HEK293 (cell line): ENCODE measurements around the gene NEK3.

Experiments used
- CTCF ChIA-PET: fragments of 350-600 bp; formaldehyde crosslinking; extraction: SDS; loops from one replicate; lab custom pipeline; 2021; ENCODE audit warnings: antibody characterized with exemption; lab: Yijun Ruan, JAX
- POLR2A ChIA-PET: fragments of 300-600 bp; formaldehyde crosslinking; extraction: SDS; loops from one replicate; lab custom pipeline; 2020; ENCODE audit warnings: antibody characterized with exemption, inconsistent platforms; lab: Yijun Ruan, JAX
- H3K27ac ChIP-seq: fragments of 200-500 bp; sonication (Bioruptor generic); 2 replicates; pipeline ENCODE4 v1.5.1; 2014; ENCODE audit warnings: low read depth, low read length, control low read depth, inconsistent platforms; ENCODE audit errors: extremely low read depth
- H3K36me3 ChIP-seq, 2 experiments: fragments of 200-500 bp in 1 of 2; sonication (Bioruptor generic) in 1 of 2; 1 replicate in 1 of 2; 2 replicates in 1 of 2; pipeline ENCODE4 v1.5.1; 2014 to 2017; ENCODE audit warnings: inconsistent platforms in 2 of 2, low read length in 2 of 2; ENCODE audit not compliant: control insufficient read depth in 2 of 2, insufficient read depth in 1 of 2
- H3K4me1 ChIP-seq: fragments of 200-500 bp; sonication (Bioruptor generic); 2 replicates; pipeline ENCODE4 v1.5.1; 2014; ENCODE audit warnings: mild to moderate bottlenecking, low read length, inconsistent platforms; ENCODE audit not compliant: control insufficient read depth, insufficient read depth
- H3K4me3 ChIP-seq: 2 replicates; pipeline ENCODE4 v1.5.1; 2011; ENCODE audit warnings: low read depth, mild to moderate bottlenecking, control low read depth, low read length, moderate library complexity
- H3K9me3 ChIP-seq: fragments of 200-500 bp; sonication (Bioruptor generic); 2 replicates; pipeline ENCODE4 v1.5.1; 2014; ENCODE audit warnings: low read depth, low read length, inconsistent platforms; ENCODE audit not compliant: control insufficient read depth, insufficient read depth
- KLF10 ChIP-seq: fragments of 450-650 bp; IDR thresholded peaks from 2 replicates; pipeline ENCODE4 v1.5.1; 2018; ENCODE audit warnings: missing biosample characterization, mild to moderate bottlenecking, missing genetic modification characterization
- MEIS1 ChIP-seq: sonication (generic); formaldehyde crosslinking; IDR thresholded peaks from 2 replicates; pipeline ENCODE4 v1.8.1; 2022; ENCODE audit warnings: missing genetic modification reagents, mild to moderate bottlenecking, borderline replicate concordance
- REPIN1 ChIP-seq: fragments of 450-650 bp; formaldehyde crosslinking; IDR thresholded peaks from 2 replicates; pipeline ENCODE4 v1.5.1; 2017; ENCODE audit warnings: missing biosample characterization, missing genetic modification characterization, low read depth
- YY1 ChIP-seq: fragments of 450-650 bp; formaldehyde crosslinking; IDR thresholded peaks from 2 replicates; pipeline ENCODE4 v1.5.1; 2018; ENCODE audit warnings: missing biosample characterization, missing genetic modification characterization
- ZFP37 ChIP-seq: fragments of 450-650 bp; formaldehyde crosslinking; IDR thresholded peaks from 2 replicates; pipeline ENCODE4 v1.5.1; 2016; ENCODE audit warnings: missing biosample characterization, missing genetic modification characterization
- ZNF10 ChIP-seq: fragments of 450-650 bp; formaldehyde crosslinking; IDR thresholded peaks from 2 replicates; pipeline ENCODE4 v1.5.1; 2017; ENCODE audit warnings: missing biosample characterization, missing genetic modification characterization
- ZNF133 ChIP-seq: fragments of 450-650 bp; formaldehyde crosslinking; IDR thresholded peaks from 2 replicates; pipeline ENCODE4 v1.5.1; 2016; ENCODE audit warnings: missing biosample characterization, missing genetic modification characterization
- ZNF138 ChIP-seq: fragments of 450-650 bp; formaldehyde crosslinking; IDR thresholded peaks from 2 replicates; pipeline ENCODE4 v1.5.1; 2016; ENCODE audit warnings: missing biosample characterization, missing genetic modification characterization, borderline replicate concordance
- ZNF16 ChIP-seq: fragments of 450-650 bp; formaldehyde crosslinking; IDR thresholded peaks from 2 replicates; pipeline ENCODE4 v1.5.1; 2016; ENCODE audit warnings: low read depth, missing biosample characterization, missing genetic modification characterization
- ZNF175 ChIP-seq: fragments of 450-650 bp; formaldehyde crosslinking; IDR thresholded peaks from 2 replicates; pipeline ENCODE4 v1.5.1; 2016; ENCODE audit warnings: missing biosample characterization, missing genetic modification characterization
- ZNF211 ChIP-seq: fragments of 450-650 bp; formaldehyde crosslinking; IDR thresholded peaks from 2 replicates; pipeline ENCODE4 v1.5.1; 2016; ENCODE audit warnings: low read depth, missing biosample characterization, missing genetic modification characterization
- ZNF274 ChIP-seq, 2 experiments: fragments of 200-500 bp in 1 of 2; fragments of 450-650 bp in 1 of 2; sonication (Bioruptor generic) in 1 of 2; formaldehyde crosslinking in 1 of 2; IDR thresholded peaks; 2 replicates each; pipeline versions ENCODE4 v1.5.1 to v1.6.1; 2014 to 2016; ENCODE audit warnings: borderline replicate concordance in 1 of 2, inconsistent platforms in 1 of 2, low read length in 1 of 2, missing biosample characterization in 1 of 2, missing genetic modification characterization in 1 of 2
- ZNF350 ChIP-seq: fragments of 450-650 bp; formaldehyde crosslinking; IDR thresholded peaks from 2 replicates; pipeline ENCODE4 v1.5.0; 2017; ENCODE audit warnings: missing biosample characterization, mild to moderate bottlenecking, missing genetic modification characterization
- ZNF391 ChIP-seq: fragments of 450-650 bp; formaldehyde crosslinking; IDR thresholded peaks from 2 replicates; pipeline ENCODE4 v1.5.1; 2016; ENCODE audit warnings: low read depth, missing biosample characterization, missing genetic modification characterization, borderline replicate concordance
- ZNF423 ChIP-seq: fragments of 450-650 bp; formaldehyde crosslinking; IDR thresholded peaks from 2 replicates; pipeline ENCODE4 v1.5.1; 2016; ENCODE audit warnings: missing biosample characterization, missing genetic modification characterization
- ZNF530 ChIP-seq: fragments of 450-650 bp; formaldehyde crosslinking; IDR thresholded peaks from 2 replicates; pipeline ENCODE4 v1.5.1; 2016; ENCODE audit warnings: low read depth, missing biosample characterization, missing genetic modification characterization
- ZNF561 ChIP-seq: fragments of 450-650 bp; IDR thresholded peaks from 2 replicates; pipeline ENCODE4 v1.5.1; 2018; ENCODE audit warnings: missing biosample characterization, missing genetic modification characterization, borderline replicate concordance
- ZNF677 ChIP-seq: fragments of 450-650 bp; IDR thresholded peaks from 2 replicates; pipeline ENCODE4 v1.5.0; 2018; ENCODE audit warnings: missing biosample characterization, mild to moderate bottlenecking, missing genetic modification characterization, moderate library complexity
- ZNF768 ChIP-seq: fragments of 450-650 bp; formaldehyde crosslinking; IDR thresholded peaks from 2 replicates; pipeline ENCODE4 v1.5.1; 2018; ENCODE audit warnings: missing biosample characterization, mild to moderate bottlenecking, missing genetic modification characterization
- ZNF776 ChIP-seq: fragments of 450-650 bp; formaldehyde crosslinking; IDR thresholded peaks from 2 replicates; pipeline ENCODE4 v1.5.0; 2017; ENCODE audit warnings: missing biosample characterization, missing genetic modification characterization, borderline replicate concordance
- ZNF777 ChIP-seq: fragments of 450-650 bp; formaldehyde crosslinking; IDR thresholded peaks from 2 replicates; pipeline ENCODE4 v1.5.1; 2017; ENCODE audit warnings: missing biosample characterization, missing genetic modification characterization, borderline replicate concordance
- ZSCAN30 ChIP-seq: fragments of 450-650 bp; IDR thresholded peaks from 2 replicates; pipeline ENCODE4 v1.5.1; 2018; ENCODE audit warnings: missing biosample characterization, mild to moderate bottlenecking, missing genetic modification characterization, moderate library complexity
- TF ChIP-seq, protein P1 (sequence below): fragments of 450-650 bp; formaldehyde crosslinking; IDR thresholded peaks from 2 replicates; pipeline ENCODE4 v1.5.1; 2016; ENCODE audit warnings: missing biosample characterization, missing genetic modification characterization
- TF ChIP-seq, protein P2 (sequence below): fragments of 450-650 bp; formaldehyde crosslinking; IDR thresholded peaks from 2 replicates; pipeline ENCODE4 v1.5.1; 2016; ENCODE audit warnings: missing biosample characterization, missing genetic modification characterization, borderline replicate concordance
- TF ChIP-seq, protein P3 (sequence below): fragments of 450-650 bp; formaldehyde crosslinking; IDR thresholded peaks from 2 replicates; pipeline ENCODE4 v1.5.1; 2017; ENCODE audit warnings: missing biosample characterization, missing genetic modification characterization
- TF ChIP-seq, protein P4 (sequence below): fragments of 450-650 bp; formaldehyde crosslinking; IDR thresholded peaks from 2 replicates; pipeline ENCODE4 v1.5.1; 2016; ENCODE audit warnings: missing biosample characterization, missing genetic modification characterization
- TF ChIP-seq, protein P5 (sequence below): fragments of 450-650 bp; formaldehyde crosslinking; IDR thresholded peaks from 2 replicates; pipeline ENCODE4 v1.5.1; 2016; ENCODE audit warnings: missing biosample characterization, missing genetic modification characterization, low read depth

NEK3 gene

DNA sequence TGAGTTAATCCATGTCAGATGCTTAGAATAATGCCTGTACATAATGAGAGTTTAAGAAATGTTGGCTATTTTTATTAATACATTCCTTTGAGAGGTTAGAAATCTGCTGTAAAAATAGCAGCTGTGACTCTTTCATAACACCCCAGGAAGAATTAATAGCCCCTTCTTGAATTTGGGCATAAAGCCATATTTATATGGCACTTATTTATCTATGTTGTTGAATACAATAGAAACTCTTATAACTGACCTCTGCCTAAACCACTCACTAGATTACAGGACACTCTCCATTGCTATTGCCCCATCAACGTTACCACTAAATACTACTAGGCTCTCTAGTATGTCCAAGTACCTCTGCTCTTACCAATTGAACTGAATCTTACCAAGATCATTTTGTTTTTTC is 46.8 kb downstream of the NEK3 start:
- ChIA-PET POLR2A (no interaction called here), CTCF (no interaction called here)
- no peaks in the 10 kb centered on the region for H3K9me3 ChIP-seq
- TF ChIP-seq ZNF10 (tag by site-specific recombination) (no peak), ZNF16 (no peak), YY1 (tag by site-specific recombination) (no peak), ZNF677 (tag by site-specific recombination) (no peak), ZNF175 (tag by site-specific recombination) (no peak), ZSCAN30 (no peak), ZNF777 (tag by site-specific recombination) (no peak), ZNF768 (tag by site-specific recombination) (no peak), ZNF211 (tag by site-specific recombination) (no peak), ZNF423 (tag by site-specific recombination) (no peak), ZFP37 (tag by site-specific recombination) (no peak), REPIN1 (tag by site-specific recombination) (no peak), ZNF138 (no peak), ZNF391 (tag by site-specific recombination) (no peak), ZNF133 (tag by site-specific recombination) (no peak)
- TF ChIP-seq, protein P1, sequence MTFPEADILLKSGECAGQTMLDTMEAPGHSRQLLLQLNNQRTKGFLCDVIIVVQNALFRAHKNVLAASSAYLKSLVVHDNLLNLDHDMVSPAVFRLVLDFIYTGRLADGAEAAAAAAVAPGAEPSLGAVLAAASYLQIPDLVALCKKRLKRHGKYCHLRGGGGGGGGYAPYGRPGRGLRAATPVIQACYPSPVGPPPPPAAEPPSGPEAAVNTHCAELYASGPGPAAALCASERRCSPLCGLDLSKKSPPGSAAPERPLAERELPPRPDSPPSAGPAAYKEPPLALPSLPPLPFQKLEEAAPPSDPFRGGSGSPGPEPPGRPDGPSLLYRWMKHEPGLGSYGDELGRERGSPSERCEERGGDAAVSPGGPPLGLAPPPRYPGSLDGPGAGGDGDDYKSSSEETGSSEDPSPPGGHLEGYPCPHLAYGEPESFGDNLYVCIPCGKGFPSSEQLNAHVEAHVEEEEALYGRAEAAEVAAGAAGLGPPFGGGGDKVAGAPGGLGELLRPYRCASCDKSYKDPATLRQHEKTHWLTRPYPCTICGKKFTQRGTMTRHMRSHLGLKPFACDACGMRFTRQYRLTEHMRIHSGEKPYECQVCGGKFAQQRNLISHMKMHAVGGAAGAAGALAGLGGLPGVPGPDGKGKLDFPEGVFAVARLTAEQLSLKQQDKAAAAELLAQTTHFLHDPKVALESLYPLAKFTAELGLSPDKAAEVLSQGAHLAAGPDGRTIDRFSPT (tag by site-specific recombination): no peak
- TF ChIP-seq, protein P2, sequence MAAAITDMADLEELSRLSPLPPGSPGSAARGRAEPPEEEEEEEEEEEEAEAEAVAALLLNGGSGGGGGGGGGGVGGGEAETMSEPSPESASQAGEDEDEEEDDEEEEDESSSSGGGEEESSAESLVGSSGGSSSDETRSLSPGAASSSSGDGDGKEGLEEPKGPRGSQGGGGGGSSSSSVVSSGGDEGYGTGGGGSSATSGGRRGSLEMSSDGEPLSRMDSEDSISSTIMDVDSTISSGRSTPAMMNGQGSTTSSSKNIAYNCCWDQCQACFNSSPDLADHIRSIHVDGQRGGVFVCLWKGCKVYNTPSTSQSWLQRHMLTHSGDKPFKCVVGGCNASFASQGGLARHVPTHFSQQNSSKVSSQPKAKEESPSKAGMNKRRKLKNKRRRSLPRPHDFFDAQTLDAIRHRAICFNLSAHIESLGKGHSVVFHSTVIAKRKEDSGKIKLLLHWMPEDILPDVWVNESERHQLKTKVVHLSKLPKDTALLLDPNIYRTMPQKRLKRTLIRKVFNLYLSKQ: no peak
- TF ChIP-seq, protein P3, sequence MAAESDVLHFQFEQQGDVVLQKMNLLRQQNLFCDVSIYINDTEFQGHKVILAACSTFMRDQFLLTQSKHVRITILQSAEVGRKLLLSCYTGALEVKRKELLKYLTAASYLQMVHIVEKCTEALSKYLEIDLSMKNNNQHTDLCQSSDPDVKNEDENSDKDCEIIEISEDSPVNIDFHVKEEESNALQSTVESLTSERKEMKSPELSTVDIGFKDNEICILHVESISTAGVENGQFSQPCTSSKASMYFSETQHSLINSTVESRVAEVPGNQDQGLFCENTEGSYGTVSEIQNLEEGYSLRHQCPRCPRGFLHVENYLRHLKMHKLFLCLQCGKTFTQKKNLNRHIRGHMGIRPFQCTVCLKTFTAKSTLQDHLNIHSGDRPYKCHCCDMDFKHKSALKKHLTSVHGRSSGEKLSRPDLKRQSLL (tag by site-specific recombination): no peak
- H3K4me1 ChIP-seq: no peaks in the 10 kb centered on the region
- no peaks in the 10 kb centered on the region for H3K36me3 ChIP-seq
- no peak overlapping the region for H3K4me3 ChIP-seq
- no peak overlapping the region for H3K27ac ChIP-seq

DNA sequence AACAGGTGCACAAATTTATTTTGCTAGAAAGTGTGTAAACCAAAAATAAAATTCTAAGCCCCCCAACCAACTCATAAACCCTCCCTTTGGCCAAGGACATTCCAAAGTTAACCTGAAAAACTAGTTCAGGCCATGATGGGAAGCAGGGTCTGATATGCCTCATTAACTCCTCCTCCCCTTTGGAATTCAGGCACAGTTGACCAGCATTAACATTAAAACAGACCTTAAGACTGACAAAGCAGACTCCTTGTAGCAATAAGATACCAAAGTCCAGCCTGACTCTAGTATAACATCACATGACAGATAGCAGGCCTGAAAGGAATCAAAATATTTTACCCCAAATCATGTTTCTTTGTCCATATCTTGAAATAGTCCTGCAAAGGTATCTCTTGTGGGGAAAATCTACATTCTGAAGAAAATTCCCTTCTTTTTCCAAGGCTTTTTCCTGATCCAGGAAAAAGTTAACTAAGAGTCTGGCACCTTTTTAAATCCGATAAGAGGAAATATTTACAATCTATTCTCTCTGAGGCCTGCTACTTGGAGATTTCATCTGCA is 50.2 kb downstream of the NEK3 start:
- ChIA-PET CTCF (interaction anchor here (0.6 to 0.8 kb wide), 2 partner anchors 14 to 196 kb away, joined by 3 read pairs; no protein-coding TSS in a partner anchor), POLR2A (no interaction called here)
- TF ChIP-seq, protein P4, sequence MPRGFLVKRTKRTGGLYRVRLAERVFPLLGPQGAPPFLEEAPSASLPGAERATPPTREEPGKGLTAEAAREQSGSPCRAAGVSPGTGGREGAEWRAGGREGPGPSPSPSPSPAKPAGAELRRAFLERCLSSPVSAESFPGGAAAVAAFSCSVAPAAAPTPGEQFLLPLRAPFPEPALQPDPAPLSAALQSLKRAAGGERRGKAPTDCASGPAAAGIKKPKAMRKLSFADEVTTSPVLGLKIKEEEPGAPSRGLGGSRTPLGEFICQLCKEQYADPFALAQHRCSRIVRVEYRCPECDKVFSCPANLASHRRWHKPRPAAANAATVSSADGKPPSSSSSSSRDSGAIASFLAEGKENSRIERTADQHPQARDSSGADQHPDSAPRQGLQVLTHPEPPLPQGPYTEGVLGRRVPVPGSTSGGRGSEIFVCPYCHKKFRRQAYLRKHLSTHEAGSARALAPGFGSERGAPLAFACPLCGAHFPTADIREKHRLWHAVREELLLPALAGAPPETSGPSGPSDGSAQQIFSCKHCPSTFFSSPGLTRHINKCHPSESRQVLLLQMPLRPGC: no peak
- TF ChIP-seq ZNF776 (tag by site-specific recombination) (no peak), ZNF530 (tag by site-specific recombination) (no peak), ZNF350 (tag by site-specific recombination) (no peak), ZNF561 (tag by site-specific recombination) (no peak), MEIS1 (no peak), KLF10 (tag by site-specific recombination) (no peak), ZNF274 (IDR thresholded peaks at IDR 0.05; ENCODE audit: low read length) (no peak), ZNF274 (tag by site-specific recombination; IDR thresholded peaks at IDR 0.05; ENCODE audit: borderline replicate concordance) (no peak)
- TF ChIP-seq, protein P5, sequence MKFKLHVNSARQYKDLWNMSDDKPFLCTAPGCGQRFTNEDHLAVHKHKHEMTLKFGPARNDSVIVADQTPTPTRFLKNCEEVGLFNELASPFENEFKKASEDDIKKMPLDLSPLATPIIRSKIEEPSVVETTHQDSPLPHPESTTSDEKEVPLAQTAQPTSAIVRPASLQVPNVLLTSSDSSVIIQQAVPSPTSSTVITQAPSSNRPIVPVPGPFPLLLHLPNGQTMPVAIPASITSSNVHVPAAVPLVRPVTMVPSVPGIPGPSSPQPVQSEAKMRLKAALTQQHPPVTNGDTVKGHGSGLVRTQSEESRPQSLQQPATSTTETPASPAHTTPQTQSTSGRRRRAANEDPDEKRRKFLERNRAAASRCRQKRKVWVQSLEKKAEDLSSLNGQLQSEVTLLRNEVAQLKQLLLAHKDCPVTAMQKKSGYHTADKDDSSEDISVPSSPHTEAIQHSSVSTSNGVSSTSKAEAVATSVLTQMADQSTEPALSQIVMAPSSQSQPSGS (tag by site-specific recombination): no peak

More for the DNA sequence above, 50.2 kb downstream of the NEK3 start:
- Histone ChIP-seq H3K4me3 (no peak overlapping the region), H3K27ac (no peak overlapping the region), H3K4me1 (no peaks in the 10 kb centered on the region), H3K36me3 (no peaks in the 10 kb centered on the region), H3K9me3 (no peaks in the 10 kb centered on the region)
